Measurements from ENCODE around the gene ALOX15B. TPM values are rescaled to one million over a fixed set of nuclear protein-coding genes. Genes with fewer than 3 reads are reported as not detected.

ALOX15B gene
- total and polyA plus RNA-seq, 2 of the 13 experiments (the other 11 are each of a cell fraction or from before 2014, with no cell fraction given) = not detected

GRCh38 chr17:8016632-8017424, 22.0 kb upstream of the ALOX15B start (continued):
- no peak for TF ChIP-seq ZNF18 (CRISPR knock-in tag; IDR thresholded peaks at IDR 0.05; ENCODE audit: insufficient replicate concordance)
- TF ChIP-seq ZNF430 (CRISPR knock-in tag; IDR thresholded peaks at IDR 0.05) = no peak
- TF ChIP-seq ESRRA (CRISPR knock-in tag; IDR thresholded peaks at IDR 0.05; ENCODE audit: low read depth) = peak; percentile 28; the same call in 1 of the 2 replicates
- 0 out of 2 replicates have a peak, but pooled peaks have one; percentile 21 for TF ChIP-seq ZNF605 (CRISPR knock-in tag; IDR thresholded peaks at IDR 0.05)
- no peak for TF ChIP-seq ARNT (IDR thresholded peaks at IDR 0.05)
- TF ChIP-seq ONECUT2 (CRISPR knock-in tag; IDR thresholded peaks at IDR 0.05) = no peak
- peak; percentile 76 for TF ChIP-seq ZNF687 (CRISPR knock-in tag; IDR thresholded peaks at IDR 0.05)
- no peak for TF ChIP-seq ZBTB44 (CRISPR knock-in tag; IDR thresholded peaks at IDR 0.05)
- TF ChIP-seq PCBP1 (IDR thresholded peaks at IDR 0.05; ENCODE audit: borderline replicate concordance, low read depth, low read length) = no peak
- TF ChIP-seq ZNF496 (CRISPR knock-in tag; IDR thresholded peaks at IDR 0.05; ENCODE audit: insufficient replicate concordance) = no peak
- no peak for TF ChIP-seq JUND (CRISPR knock-in tag; IDR thresholded peaks at IDR 0.05)
- TF ChIP-seq SNAPC5 (CRISPR knock-in tag; IDR thresholded peaks at IDR 0.05; ENCODE audit: borderline replicate concordance) = no peak
- no peak for TF ChIP-seq ZNF503 (CRISPR knock-in tag; IDR thresholded peaks at IDR 0.05)
- TF ChIP-seq ZNF639 (CRISPR knock-in tag; conservative IDR thresholded peaks at IDR 0.05) = no peak
- TF ChIP-seq BCL3 (CRISPR knock-in tag; IDR thresholded peaks at IDR 0.05) = peak; percentile 9; the same call in 1 of the 2 replicates
- no peak for TF ChIP-seq ZKSCAN5 (CRISPR knock-in tag; IDR thresholded peaks at IDR 0.05)
